Nephron progenitor cell (in vitro differentiated cells): ENCODE measurements around the gene PRPF19.

Experiments used
- DNase-seq: peaks from one replicate; pipeline ENCODE4 v3.0.0; 2021
- H3K27ac Mint-ChIP-seq: 2 replicates; pipeline ENCODE4 v1.8.0; 2021; ENCODE audit warnings: mild to moderate bottlenecking, moderate library complexity, mixed read lengths
- H3K27me3 Mint-ChIP-seq: 2 replicates; pipeline ENCODE4 v1.8.0; 2021; ENCODE audit warnings: mild to moderate bottlenecking, low read depth, mixed read lengths; ENCODE audit not compliant: poor library complexity
- H3K36me3 Mint-ChIP-seq: 2 replicates; pipeline ENCODE4 v1.8.0; 2021; ENCODE audit warnings: low read depth, mixed read lengths
- H3K4me1 Mint-ChIP-seq: 2 replicates; pipeline ENCODE4 v1.8.0; 2021; ENCODE audit warnings: mixed read lengths
- H3K4me3 Mint-ChIP-seq: 2 replicates; pipeline ENCODE4 v1.8.0; 2021; ENCODE audit warnings: mild to moderate bottlenecking, moderate library complexity, mixed read lengths
- H3K9me3 Mint-ChIP-seq: 2 replicates; pipeline ENCODE4 v1.8.0; 2021; ENCODE audit warnings: mild to moderate bottlenecking, moderate library complexity, mixed read lengths
- CTCF ChIP-seq: fragments of 200-600 bp; sonication (generic); IDR thresholded peaks from 2 replicates; pipeline ENCODE4 v1.5.0; 2021; ENCODE audit warnings: antibody characterized with exemption

Gene PRPF19

DNA sequence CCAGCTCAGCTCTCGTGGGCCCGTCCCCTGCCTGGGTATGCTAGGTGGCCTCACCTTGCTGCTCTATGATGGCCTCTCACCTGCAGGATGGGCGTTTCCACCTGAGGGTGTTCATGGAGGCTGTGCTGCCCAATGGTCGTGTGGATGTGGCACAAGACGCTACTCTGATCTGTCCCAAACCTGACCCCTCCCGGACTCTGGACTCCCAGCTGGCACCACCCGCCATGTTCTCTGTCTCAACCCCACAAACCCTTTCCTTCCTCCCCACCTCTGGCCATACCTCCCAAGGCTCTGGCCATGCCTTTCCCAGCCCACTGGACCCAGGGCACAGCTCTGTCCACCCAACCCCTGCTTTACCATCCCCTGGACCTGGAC is 36.9 kb downstream of the PRPF19 start:
- no peak overlapping the region for H3K27ac Mint-ChIP-seq

DNA sequence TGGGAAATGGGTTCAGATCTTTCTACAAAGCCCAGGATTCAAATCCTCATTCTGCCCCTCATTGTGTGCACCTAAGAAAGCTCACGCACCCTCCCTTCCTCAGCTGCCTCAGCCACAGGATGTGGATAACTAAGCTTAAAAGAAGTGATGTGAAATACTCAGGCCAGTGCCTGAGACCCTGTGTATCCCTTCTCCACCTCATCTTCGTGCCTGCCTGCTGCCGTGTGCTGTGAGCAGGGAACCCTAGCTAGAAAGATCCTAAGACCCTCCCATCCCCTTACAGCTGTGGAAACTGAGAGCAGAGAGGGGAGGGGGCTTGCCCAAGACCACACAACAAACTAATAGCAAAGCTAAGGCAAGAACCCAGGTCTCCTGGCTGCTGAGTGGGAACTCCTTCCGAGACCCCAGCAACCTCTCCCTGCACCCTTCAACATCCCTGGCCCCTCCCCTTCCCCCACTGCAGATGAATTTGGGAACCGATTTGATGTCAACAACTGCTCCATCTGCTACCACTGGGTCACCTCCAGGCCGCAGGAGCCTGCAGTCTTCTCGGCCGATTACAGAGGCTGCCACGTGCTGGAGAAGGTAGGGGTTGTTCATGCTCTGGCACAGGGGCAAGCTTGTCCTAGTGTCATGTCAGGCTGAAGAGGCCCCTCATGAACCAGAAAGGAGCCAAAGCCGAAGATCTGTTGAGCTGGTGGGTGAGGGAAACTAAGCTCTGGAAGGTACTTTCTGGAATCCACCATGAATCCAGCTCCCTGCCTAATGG is 37.5 kb downstream of the PRPF19 start:
- DNase-seq: no peak
- Mint-ChIP-seq H3K4me1 (peaks cover 44% of the 10 kb centered on the region), H3K4me3 (no peak overlapping the region), H3K36me3 (no peaks in the 10 kb centered on the region), H3K27ac (no peak overlapping the region), H3K27me3 (no peaks in the 10 kb centered on the region), H3K9me3 (no peaks in the 10 kb centered on the region)
- TF ChIP-seq CTCF: no peak

More for the DNA sequence above, 36.9 kb downstream of the PRPF19 start:
- no peaks in the 10 kb centered on the region for H3K9me3 Mint-ChIP-seq
- DNase-seq: no peak
- no peak for TF ChIP-seq CTCF
- H3K27me3 Mint-ChIP-seq: no peaks in the 10 kb centered on the region
- H3K4me1 Mint-ChIP-seq: peaks cover 44% of the 10 kb centered on the region
- H3K4me3 Mint-ChIP-seq: no peak overlapping the region
- H3K36me3 Mint-ChIP-seq: no peaks in the 10 kb centered on the region

GRCh38 chr11:60867871-60868681 is 38.3 kb downstream of the PRPF19 start:
- no peak overlapping the region for H3K4me3 Mint-ChIP-seq
- TF ChIP-seq CTCF: no peak
- no peaks in the 10 kb centered on the region for H3K9me3 Mint-ChIP-seq
- H3K4me1 Mint-ChIP-seq: peaks cover 44% of the 10 kb centered on the region
- H3K36me3 Mint-ChIP-seq: no peaks in the 10 kb centered on the region
- DNase-seq: no peak
- H3K27me3 Mint-ChIP-seq: no peaks in the 10 kb centered on the region
- H3K27ac Mint-ChIP-seq: no peak overlapping the region

GRCh38 chr11:60866911-60867870 is 39.2 kb downstream of the PRPF19 start, which contains the start of gene ZP1:
Gene ZP1 (plus strand): TSS chr11:60867542. CDS start chr11:60867562, 20 bp downstream.
- peaks cover 47% of the 10 kb centered on the region for H3K4me1 Mint-ChIP-seq
- H3K36me3 Mint-ChIP-seq: no peaks in the 10 kb centered on the region
- H3K27me3 Mint-ChIP-seq: no peaks in the 10 kb centered on the region
- no peak within 1 kb of the TSS for H3K4me3 Mint-ChIP-seq
- H3K27ac Mint-ChIP-seq: peak within 1 kb of the TSS; percentile 28
- no peak for TF ChIP-seq CTCF
- peak; percentile 36 for DNase-seq
- H3K9me3 Mint-ChIP-seq: no peaks in the 10 kb centered on the region

DNA sequence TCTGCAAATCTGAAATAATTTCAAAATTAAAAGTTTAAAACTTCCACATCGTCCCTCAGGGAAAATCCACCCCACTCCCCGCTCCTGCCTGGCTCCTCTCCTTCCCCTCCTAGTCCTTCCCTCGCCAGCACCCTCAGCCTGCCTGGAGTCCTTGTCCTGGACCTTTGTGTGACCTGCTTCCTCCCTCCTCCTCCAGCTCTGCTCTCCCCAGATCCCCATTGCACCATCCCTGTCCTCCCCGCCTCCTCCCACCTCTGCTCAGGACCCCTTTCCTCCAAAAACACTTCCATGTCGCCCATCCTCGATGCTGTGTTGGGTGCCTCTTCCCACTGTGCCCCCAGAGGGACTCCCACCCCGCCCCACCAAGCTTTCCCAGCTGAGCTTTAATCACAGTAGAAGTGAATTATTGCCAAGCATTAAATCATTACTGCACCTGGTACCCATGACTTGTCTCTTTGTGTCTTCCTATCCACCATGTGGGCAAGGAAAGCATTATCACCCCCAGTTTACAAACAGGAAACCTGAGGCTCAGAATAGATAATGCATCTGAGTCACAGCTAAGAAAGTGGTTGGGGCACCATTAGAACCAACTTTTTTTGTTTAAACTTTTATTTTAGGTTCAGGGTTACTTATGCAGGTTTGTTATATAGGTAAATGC is 41.4 kb downstream of the PRPF19 start:
- Mint-ChIP-seq H3K9me3 (no peaks in the 10 kb centered on the region), H3K36me3 (no peaks in the 10 kb centered on the region), H3K27me3 (peaks cover 6% of the 10 kb centered on the region), H3K4me3 (no peak overlapping the region), H3K27ac (peak overlapping the region; percentile 17), H3K4me1 (peaks cover 47% of the 10 kb centered on the region)
- no peak for DNase-seq
- no peak for TF ChIP-seq CTCF
